ENCODE results near the gene MYO1A.

The MYO1A gene

DNA sequence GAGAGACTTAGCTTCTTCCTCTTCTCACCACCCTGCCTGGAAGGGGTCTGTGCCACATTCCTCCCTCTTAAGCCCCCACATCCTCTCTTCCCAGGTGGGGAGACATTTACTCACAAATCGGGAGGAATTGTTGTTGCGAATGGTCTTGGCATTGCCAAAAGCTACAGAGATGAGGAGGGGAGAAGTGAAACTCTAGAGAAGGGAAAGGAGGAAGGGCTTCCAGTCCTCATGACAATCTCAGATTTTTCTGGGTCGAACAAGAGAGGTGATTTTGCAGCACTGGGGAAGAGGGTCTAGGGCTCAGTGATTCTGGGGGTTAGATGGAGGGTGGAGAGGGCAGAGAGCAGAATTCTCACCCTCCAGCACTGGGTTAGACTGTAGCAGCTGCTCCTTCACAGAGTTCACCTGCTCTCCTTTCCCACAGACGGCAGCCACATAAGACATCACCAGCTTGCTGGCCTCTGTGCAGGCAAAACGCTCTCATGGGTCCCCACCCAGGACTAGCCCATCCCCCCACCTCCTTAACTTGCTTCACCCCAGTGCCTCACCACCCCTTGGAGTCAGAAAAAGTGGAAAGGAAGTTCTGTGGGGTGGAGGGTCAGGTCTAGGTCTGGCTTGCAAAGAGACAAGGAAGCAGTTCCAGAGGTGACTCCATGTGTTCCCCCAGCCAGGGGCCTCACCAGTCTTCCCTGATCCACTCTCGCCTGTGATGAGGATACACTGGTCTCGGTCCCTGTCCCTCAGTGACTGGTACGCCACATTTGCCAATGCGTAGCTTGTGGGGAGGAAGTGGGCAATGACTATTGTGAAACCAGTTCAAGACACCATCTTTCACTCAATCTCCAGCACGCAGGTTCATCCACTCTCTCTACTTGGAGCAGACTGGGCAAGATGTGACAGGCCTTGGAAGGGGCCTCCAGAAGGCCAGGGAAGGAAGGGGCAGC is 2.7 kb downstream of the MYO1A start:
- H3K4me1 Mint-ChIP-seq (ENCODE audit: low read depth) = peaks cover 30% of the 10 kb centered on the region
- H3K4me3 Mint-ChIP-seq = peak overlapping the region; percentile 21
- peak overlapping the region; percentile 66 for H3K27ac Mint-ChIP-seq
- peak; percentile 74 for DNase-seq (ENCODE audit: low spot score)
- no peaks in the 10 kb centered on the region for H3K36me3 Mint-ChIP-seq (ENCODE audit: low read depth)
- no peaks in the 10 kb centered on the region for H3K9me3 Mint-ChIP-seq
- H3K27me3 Mint-ChIP-seq (ENCODE audit: low read depth) = no peaks in the 10 kb centered on the region

DNA sequence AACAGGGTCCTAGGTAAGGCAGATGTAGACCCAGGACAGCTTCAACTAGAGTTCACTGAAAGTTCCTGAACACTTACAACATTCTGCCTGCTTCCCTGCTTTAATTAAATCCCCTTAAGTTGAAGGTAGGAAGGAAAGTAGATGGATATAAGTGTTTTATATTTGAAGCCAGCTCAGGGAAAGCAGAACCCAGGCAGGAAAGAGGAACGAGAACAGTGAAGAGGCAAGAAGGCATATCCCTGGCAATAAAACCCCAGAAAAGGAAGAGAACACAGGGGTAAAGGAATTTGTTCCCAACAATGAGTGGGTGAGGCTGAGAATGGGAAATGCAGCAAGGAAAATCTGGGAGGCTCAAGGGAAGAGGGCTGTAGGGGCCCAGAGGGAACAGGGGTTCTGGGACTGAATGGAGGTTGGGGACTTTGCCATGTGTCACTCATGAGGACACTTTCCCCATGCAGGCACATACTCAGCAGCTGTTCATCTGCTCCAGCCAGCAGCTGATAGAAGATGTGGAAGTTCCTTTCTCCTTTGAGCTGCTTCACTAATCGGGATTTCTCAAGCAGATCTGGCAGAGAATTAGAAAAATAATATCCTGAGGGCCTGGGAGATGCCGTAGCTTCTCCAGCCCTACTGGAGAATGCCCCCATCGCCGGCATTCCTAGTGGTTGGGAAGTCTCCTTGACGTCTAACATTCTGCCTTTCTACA is 3.7 kb downstream of the MYO1A start:
- H3K4me3 Mint-ChIP-seq = no peak overlapping the region
- no peaks in the 10 kb centered on the region for H3K9me3 Mint-ChIP-seq
- no peaks in the 10 kb centered on the region for H3K27me3 Mint-ChIP-seq (ENCODE audit: low read depth)
- H3K27ac Mint-ChIP-seq = no peak overlapping the region
- H3K4me1 Mint-ChIP-seq (ENCODE audit: low read depth) = peaks cover 30% of the 10 kb centered on the region
- DNase-seq (ENCODE audit: low spot score) = no peak
- no peaks in the 10 kb centered on the region for H3K36me3 Mint-ChIP-seq (ENCODE audit: low read depth)

DNA sequence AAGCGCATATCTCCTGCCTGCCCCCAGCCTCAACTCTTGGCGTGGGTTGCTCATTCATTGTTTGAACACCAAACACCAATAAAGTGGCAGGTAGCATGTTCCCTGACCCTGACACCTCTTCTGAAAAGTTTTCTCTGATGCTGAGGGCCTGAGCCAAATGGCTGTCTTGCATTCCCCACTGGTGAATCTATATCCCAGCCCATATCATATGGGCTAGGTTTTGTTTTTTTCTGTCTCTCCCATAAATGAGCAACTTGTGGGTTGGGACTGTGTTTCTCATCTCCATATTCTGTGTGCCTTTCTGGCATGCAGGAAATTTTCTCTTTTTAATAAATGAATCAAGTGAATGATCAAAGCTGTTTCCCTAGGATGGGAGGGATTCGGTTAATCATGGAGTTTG is 5.0 kb downstream of the MYO1A start:
- no peak overlapping the region for H3K4me3 Mint-ChIP-seq
- no peaks in the 10 kb centered on the region for H3K36me3 Mint-ChIP-seq (ENCODE audit: low read depth)
- H3K27me3 Mint-ChIP-seq (ENCODE audit: low read depth) = no peaks in the 10 kb centered on the region
- H3K4me1 Mint-ChIP-seq (ENCODE audit: low read depth) = peaks cover 30% of the 10 kb centered on the region
- no peaks in the 10 kb centered on the region for H3K9me3 Mint-ChIP-seq
- DNase-seq (ENCODE audit: low spot score) = no peak
- H3K27ac Mint-ChIP-seq = no peak overlapping the region

DNA sequence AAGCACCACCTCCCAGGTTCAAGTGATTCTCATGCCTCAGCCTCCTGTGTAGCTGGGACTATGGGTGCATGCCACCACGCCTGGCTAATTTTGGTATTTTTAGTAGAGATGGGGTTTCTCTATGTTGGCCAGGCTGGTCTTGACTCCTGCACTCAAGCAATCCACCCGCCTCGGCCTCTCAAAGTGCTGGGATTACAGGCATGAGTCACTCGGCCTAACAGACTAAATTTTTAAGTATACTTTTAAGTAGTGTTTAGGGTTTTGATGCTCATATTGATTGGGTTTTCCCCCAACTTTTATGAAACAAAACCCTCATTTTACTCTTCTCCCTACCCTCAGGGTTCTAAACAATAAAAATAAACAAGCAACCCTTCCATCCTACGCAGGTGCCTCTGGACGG is 5.5 kb downstream of the MYO1A start:
- no peak overlapping the region for H3K27ac Mint-ChIP-seq
- H3K9me3 Mint-ChIP-seq = no peaks in the 10 kb centered on the region
- H3K4me3 Mint-ChIP-seq = no peak overlapping the region
- no peaks in the 10 kb centered on the region for H3K27me3 Mint-ChIP-seq (ENCODE audit: low read depth)
- no peaks in the 10 kb centered on the region for H3K36me3 Mint-ChIP-seq (ENCODE audit: low read depth)
- DNase-seq (ENCODE audit: low spot score) = no peak
- peaks cover 29% of the 10 kb centered on the region for H3K4me1 Mint-ChIP-seq (ENCODE audit: low read depth)

DNA sequence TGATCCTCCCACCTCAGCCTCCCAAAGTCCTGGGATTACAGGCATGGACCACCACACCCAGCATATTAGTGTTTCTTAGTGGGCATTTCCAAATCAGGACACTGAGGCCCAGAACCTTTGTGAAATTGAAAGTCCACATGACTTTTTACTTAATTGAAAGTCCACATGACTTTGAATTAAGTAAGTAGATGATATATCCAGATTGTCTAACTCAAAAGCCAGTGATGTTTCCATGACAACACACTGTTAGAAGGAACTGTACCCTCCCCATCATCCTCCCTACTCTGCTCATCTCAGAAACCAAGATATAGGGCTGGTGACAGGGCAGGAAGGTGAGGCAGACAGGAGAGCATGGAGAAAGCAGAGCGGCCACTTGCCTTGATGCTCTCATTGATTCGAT is 7.2 kb downstream of the MYO1A start:
- peaks cover 24% of the 10 kb centered on the region for H3K4me1 Mint-ChIP-seq (ENCODE audit: low read depth)
- H3K4me3 Mint-ChIP-seq = no peak overlapping the region
- H3K36me3 Mint-ChIP-seq (ENCODE audit: low read depth) = no peaks in the 10 kb centered on the region
- H3K9me3 Mint-ChIP-seq = no peaks in the 10 kb centered on the region
- H3K27ac Mint-ChIP-seq = no peak overlapping the region
- DNase-seq (ENCODE audit: low spot score) = no peak
- no peaks in the 10 kb centered on the region for H3K27me3 Mint-ChIP-seq (ENCODE audit: low read depth)

DNA sequence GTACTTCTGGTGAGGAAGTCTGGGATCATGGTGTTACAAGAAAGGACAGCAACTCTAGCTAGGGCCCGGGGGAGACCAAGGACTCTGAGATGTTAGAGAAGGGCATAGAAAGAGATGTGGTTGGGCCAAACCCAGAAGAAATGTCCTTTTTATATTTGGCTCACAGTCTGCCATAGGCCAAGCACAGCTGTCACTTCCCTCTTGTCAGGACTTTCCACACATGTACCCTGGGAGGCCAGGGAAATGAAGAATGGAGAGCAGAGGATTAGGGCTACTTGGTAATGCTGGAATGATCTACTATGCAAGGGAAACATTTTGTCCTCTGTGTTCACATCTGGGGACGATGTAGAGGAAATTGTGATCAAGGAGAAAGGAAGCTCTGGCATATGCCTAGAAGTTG is 9.2 kb downstream of the MYO1A start:
- Mint-ChIP-seq H3K27ac (no peak overlapping the region), H3K9me3 (no peaks in the 10 kb centered on the region), H3K27me3 (ENCODE audit: low read depth) (no peaks in the 10 kb centered on the region), H3K4me1 (ENCODE audit: low read depth) (peaks cover 4% of the 10 kb centered on the region), H3K4me3 (no peak overlapping the region), H3K36me3 (ENCODE audit: low read depth) (no peaks in the 10 kb centered on the region)
- no peak for DNase-seq (ENCODE audit: low spot score)

DNA sequence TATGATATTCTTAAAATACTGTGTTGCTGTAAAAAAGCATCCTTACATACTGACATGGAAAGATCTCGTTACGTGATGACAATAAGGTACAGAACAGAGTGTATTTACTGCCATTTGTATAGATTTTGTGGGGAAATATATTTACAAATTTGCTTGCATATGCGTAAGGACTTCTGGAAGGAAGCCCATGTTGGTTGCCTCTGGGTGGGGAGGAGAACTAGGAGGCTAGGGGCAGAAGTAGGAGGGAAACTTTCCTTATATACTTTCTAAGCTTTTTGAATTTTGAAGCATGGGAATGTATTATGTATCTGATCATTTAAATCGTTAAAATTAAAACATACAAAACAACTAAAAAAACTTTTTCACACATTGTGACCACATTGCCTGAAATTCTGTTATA is 9.7 kb downstream of the MYO1A start:
- DNase-seq (ENCODE audit: low spot score) = no peak
- Mint-ChIP-seq H3K27me3 (ENCODE audit: low read depth) (no peaks in the 10 kb centered on the region), H3K4me3 (no peak overlapping the region), H3K4me1 (ENCODE audit: low read depth) (peaks cover under 1% of the 10 kb centered on the region), H3K36me3 (ENCODE audit: low read depth) (no peaks in the 10 kb centered on the region), H3K27ac (no peak overlapping the region), H3K9me3 (no peaks in the 10 kb centered on the region)

DNA sequence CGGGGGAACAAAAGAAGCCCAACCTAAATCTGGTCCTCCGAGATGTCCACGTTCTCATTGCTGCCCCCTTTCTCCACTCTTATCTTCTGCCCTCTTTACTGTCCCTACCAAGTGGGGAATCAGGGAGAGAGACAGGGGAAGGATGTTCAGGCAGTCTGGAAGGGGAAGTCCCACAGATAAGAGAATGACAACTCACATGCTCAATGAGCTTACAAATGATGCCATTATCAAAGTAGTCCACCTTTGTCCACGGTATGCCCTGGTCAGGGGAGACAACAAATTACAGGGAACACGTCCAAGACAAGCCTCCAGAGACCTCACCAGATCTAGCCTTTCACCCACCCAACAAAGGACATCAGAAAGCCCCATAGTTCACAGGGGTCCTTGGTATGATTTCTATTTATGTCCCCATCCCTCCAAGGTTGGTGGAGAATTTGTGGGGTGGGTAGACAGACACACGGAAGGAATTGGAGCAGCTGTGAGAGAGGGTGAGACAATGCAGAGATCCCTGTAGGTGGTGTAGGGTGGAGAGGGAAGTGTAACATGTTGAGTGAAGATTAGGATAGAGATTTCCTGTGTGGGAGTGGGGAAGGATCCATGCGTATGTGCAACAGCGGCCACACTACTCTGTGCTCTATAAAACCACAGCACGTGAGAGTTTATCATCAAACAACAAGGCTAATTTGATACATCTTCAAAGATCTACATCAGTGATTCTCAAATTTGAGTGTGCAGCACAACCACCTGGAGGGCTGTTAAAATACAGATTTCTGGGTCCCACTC is 10.7 kb downstream of the MYO1A start:
- no peak for DNase-seq (ENCODE audit: low spot score)
- Mint-ChIP-seq H3K9me3 (no peaks in the 10 kb centered on the region), H3K4me3 (no peak overlapping the region), H3K36me3 (ENCODE audit: low read depth) (no peaks in the 10 kb centered on the region), H3K27ac (no peak overlapping the region), H3K27me3 (ENCODE audit: low read depth) (no peaks in the 10 kb centered on the region), H3K4me1 (ENCODE audit: low read depth) (no peaks in the 10 kb centered on the region)

DNA sequence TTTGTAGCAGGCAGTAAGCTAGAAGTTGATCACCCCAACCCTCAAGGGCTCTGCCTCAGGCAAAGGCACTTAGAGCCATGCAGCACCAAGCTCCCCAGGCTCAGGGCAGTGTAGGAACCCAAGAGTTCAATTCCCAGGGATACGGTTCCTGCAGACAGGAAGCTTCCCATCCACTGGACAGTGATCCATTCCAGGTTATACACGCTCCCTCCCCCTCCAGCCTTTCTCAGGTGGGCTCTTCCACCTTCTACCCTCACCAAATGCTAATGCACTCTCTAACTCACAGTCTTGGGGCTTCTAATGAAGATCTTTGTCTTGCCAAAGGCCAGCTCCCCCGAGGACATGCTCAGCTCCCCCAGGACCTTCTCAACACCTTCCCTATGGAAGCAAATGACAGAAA is 12.7 kb downstream of the MYO1A start:
- no peaks in the 10 kb centered on the region for H3K9me3 Mint-ChIP-seq
- DNase-seq (ENCODE audit: low spot score) = no peak
- no peak overlapping the region for H3K4me3 Mint-ChIP-seq
- no peaks in the 10 kb centered on the region for H3K27me3 Mint-ChIP-seq (ENCODE audit: low read depth)
- no peaks in the 10 kb centered on the region for H3K36me3 Mint-ChIP-seq (ENCODE audit: low read depth)
- no peaks in the 10 kb centered on the region for H3K4me1 Mint-ChIP-seq (ENCODE audit: low read depth)
- no peak overlapping the region for H3K27ac Mint-ChIP-seq

DNA sequence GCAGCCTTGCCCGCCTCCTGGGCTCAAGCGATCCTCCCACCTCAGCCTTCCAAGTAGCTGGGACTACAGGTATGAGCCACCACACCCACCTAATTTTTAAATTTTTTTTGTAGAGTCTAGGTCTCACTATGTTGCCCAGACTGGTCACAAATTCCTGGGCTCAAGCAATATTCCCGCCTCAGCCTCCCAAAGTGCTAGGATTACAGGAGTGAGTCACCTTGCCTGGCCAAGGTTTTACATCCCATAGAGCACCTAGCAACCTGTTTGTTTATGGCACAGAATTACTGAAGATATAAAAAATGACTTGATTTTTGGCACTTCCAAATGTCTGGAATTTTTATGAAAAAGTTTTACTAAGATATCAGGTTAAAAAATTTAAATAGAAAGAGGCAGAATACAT is 16.5 kb downstream of the MYO1A start:
- no peaks in the 10 kb centered on the region for H3K36me3 Mint-ChIP-seq (ENCODE audit: low read depth)
- peaks cover 14% of the 10 kb centered on the region for H3K4me1 Mint-ChIP-seq (ENCODE audit: low read depth)
- H3K4me3 Mint-ChIP-seq = no peak overlapping the region
- no peak overlapping the region for H3K27ac Mint-ChIP-seq
- H3K27me3 Mint-ChIP-seq (ENCODE audit: low read depth) = no peaks in the 10 kb centered on the region
- no peak for DNase-seq (ENCODE audit: low spot score)
- no peaks in the 10 kb centered on the region for H3K9me3 Mint-ChIP-seq

DNA sequence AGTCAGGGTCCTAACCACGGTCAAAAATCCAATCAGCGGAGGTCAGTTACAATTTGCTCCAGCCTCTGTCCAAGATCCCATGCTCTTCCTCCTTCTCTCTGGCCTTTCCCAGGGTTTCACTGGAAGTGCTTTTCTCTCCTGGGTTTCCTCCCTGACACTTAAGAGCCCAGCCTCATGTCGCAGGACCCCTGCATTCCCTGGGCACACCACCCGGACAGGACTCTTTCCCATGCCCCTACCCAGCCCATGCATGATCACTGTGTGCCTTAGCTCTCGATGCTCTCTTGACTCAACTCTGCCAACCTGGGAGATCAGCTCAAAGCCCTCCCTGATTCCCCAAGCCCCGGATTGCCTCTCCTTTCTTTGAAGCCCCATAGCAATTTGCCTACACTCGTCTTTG is 18.1 kb downstream of the MYO1A start:
- no peak for DNase-seq (ENCODE audit: low spot score)
- H3K9me3 Mint-ChIP-seq = no peaks in the 10 kb centered on the region
- H3K4me3 Mint-ChIP-seq = no peak overlapping the region
- H3K36me3 Mint-ChIP-seq (ENCODE audit: low read depth) = no peaks in the 10 kb centered on the region
- H3K27me3 Mint-ChIP-seq (ENCODE audit: low read depth) = no peaks in the 10 kb centered on the region
- peaks cover 22% of the 10 kb centered on the region for H3K4me1 Mint-ChIP-seq (ENCODE audit: low read depth)
- no peak overlapping the region for H3K27ac Mint-ChIP-seq

DNA sequence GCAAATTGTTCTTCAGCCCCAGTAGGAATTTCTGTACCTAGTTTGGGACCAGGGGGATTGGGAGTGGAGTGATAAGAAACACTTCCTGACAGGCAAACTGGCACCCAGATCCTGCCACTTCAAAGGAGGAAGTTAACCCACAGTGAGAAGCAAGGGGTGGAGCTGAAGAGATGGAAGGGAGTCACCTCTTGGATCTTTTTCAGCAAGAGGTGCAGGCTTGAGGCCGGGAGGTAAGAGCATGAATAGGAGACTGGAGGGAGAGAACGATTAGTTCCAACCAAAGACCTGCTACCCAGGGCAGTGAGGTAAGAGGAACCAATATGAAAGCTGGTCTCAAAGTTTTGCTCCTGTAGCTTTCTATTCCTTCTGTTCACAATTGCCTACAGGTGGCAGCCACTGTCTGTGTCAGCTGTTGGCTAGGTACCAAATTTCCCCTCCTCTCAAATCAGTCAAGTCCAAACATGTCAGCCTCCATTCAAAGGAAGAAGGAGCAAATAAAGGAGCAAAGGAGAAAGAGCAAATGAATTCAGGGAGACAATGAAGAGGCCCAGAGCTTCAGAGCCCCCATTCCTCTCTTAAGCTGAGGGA is 18.7 kb downstream of the MYO1A start:
- peaks cover 25% of the 10 kb centered on the region for H3K4me1 Mint-ChIP-seq (ENCODE audit: low read depth)
- H3K9me3 Mint-ChIP-seq = no peaks in the 10 kb centered on the region
- no peaks in the 10 kb centered on the region for H3K27me3 Mint-ChIP-seq (ENCODE audit: low read depth)
- H3K36me3 Mint-ChIP-seq (ENCODE audit: low read depth) = no peaks in the 10 kb centered on the region
- no peak for DNase-seq (ENCODE audit: low spot score)
- H3K27ac Mint-ChIP-seq = peak overlapping the region; percentile 68
- peak overlapping the region; percentile 44 for H3K4me3 Mint-ChIP-seq

DNA sequence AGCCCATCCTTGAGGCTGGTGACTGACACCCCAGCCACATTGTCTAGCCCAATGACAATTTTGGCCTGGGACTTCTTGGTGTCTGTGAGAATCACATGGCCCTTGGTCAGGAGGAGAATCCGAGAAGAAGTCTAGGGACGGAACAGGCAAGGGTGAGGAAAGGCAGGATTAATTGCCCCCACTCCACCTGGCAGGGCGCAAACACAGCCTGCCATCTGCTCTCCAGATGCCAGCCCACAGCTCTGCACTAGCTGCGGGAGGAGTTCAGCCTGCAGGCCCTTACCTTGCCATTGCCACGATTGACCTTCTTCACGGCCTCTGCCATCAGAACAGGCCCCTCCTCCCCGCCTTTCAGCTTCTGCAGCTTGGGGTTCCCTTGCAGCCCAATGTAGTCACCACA is 20.5 kb downstream of the MYO1A start:
- Mint-ChIP-seq H3K36me3 (ENCODE audit: low read depth) (no peaks in the 10 kb centered on the region), H3K9me3 (no peaks in the 10 kb centered on the region), H3K4me1 (ENCODE audit: low read depth) (peaks cover 25% of the 10 kb centered on the region), H3K4me3 (no peak overlapping the region), H3K27ac (no peak overlapping the region), H3K27me3 (ENCODE audit: low read depth) (no peaks in the 10 kb centered on the region)
- DNase-seq (ENCODE audit: low spot score) = no peak

DNA sequence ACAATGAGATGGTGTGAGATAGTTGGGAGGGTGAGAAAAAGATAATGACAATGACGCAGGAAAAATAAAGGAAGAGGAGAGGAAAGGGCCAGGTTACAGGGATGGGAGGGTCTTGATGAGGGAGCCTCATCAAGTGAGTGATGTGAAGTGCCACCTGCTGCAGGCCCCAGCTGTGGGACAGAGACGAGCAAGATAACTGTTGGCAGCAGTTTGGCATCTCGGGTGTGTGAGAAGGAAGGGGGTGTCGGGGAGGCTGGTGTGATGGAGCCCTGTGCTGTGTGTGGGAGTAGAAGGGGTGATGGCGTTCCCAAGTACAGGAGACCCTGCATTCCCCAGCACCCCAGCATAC is 22.1 kb downstream of the MYO1A start:
- Mint-ChIP-seq H3K4me1 (ENCODE audit: low read depth) (peaks cover 25% of the 10 kb centered on the region), H3K9me3 (no peaks in the 10 kb centered on the region), H3K4me3 (no peak overlapping the region), H3K27me3 (ENCODE audit: low read depth) (no peaks in the 10 kb centered on the region), H3K27ac (peak overlapping the region; percentile 17), H3K36me3 (ENCODE audit: low read depth) (no peaks in the 10 kb centered on the region)
- no peak for DNase-seq (ENCODE audit: low spot score)

Measured in T-helper 2 cell treated with Interferon-gamma antibody and Interleukin-4, amounts not matched to agents 5 μg/mL and 100 μg/mL, for 36 hours (primary cell).